A549 (cell line): ENCODE results near the gene DOCK1. TPM values are rescaled to one million over a fixed set of nuclear protein-coding genes. Genes with fewer than 3 reads are reported as not detected.

Experiments
- ATAC-seq, 2 experiments: fragments of 200-7000 bp in 1 of 2; fragments of >200 bp in 1 of 2; cut with Nextera tagmentation in 1 of 2; cut with Tn5 transposase in 1 of 2; 3 replicates each; pipeline versions ENCODE4 v1.8.0 to v1.9.1; 2018 to 2020; ENCODE audit warnings: mild to moderate bottlenecking in 1 of 2, moderate library complexity in 1 of 2
- CTCF ChIA-PET: fragments of 300-600 bp; sonication (Branson Sonifier 250); formaldehyde crosslinking; extraction: SDS; loops from one replicate; lab custom pipeline; 2021; ENCODE audit warnings: antibody characterized with exemption, inconsistent platforms; lab: Yijun Ruan, JAX
- POLR2A ChIA-PET: fragments of 350-600 bp; formaldehyde crosslinking; extraction: SDS; loops from one replicate; lab custom pipeline; 2021; ENCODE audit warnings: antibody characterized with exemption, inconsistent platforms; lab: Yijun Ruan, JAX
- DNase-seq, 2 experiments: peaks; one replicate each; pipeline versions ENCODE4 v3.0.0 to v3.0.0-alpha.2; 2011 to 2016; ENCODE audit warnings: low read depth in 1 of 2, low spot score in 1 of 2
- FAIRE-seq: peaks from 2 replicates; lab custom pipeline; 2011; peaks lifted over from hg19 to GRCh38; lab: Jason Lieb, UNC
- H3K27ac ChIP-seq, 2 experiments: fragments of >200 bp; sonication (Bioruptor Twin); formaldehyde crosslinking; 3 replicates each; pipeline ENCODE4 v1.5.1; 2016 to 2017
- H3K4me1 ChIP-seq: fragments of >200 bp; sonication (Bioruptor Twin); formaldehyde crosslinking; 3 replicates; pipeline ENCODE4 v1.6.1; 2016
- H3K4me2 ChIP-seq: fragments of >200 bp; sonication (Bioruptor Twin); formaldehyde crosslinking; 3 replicates; pipeline ENCODE4 v1.6.1; 2016
- H3K4me3 ChIP-seq: fragments of >200 bp; sonication (Bioruptor Twin); formaldehyde crosslinking; 3 replicates; pipeline ENCODE4 v1.5.1; 2016
- H3K9me3 ChIP-seq: fragments of >200 bp; sonication (Bioruptor Twin); formaldehyde crosslinking; 3 replicates; pipeline ENCODE4 v1.6.1; 2016
- BCL3 ChIP-seq: fragments of >200 bp; sonication (Bioruptor Twin); formaldehyde crosslinking; IDR thresholded peaks from 3 replicates; pipeline ENCODE4 v1.6.1; 2016
- BHLHE40 ChIP-seq: IDR thresholded peaks from 2 replicates; pipeline ENCODE4 v1.6.1; 2012; ENCODE audit warnings: low read depth, low read length, inconsistent platforms
- FOSB ChIP-seq: fragments of 250-450 bp; sonication (Bioruptor Pico); IDR thresholded peaks from 2 replicates; pipeline ENCODE4 v1.5.0; 2020; ENCODE audit warnings: mild to moderate bottlenecking, moderate library complexity
- FOSL2 ChIP-seq, 2 experiments: fragments of 450-650 bp in 1 of 2; fragments of >200 bp in 1 of 2; sonication (Bioruptor Twin) in 1 of 2; formaldehyde crosslinking; IDR thresholded peaks; 2 replicates each; pipeline versions ENCODE4 v1.5.0 to v1.6.1; 2016 to 2020; ENCODE audit warnings: mild to moderate bottlenecking in 1 of 2, moderate library complexity in 1 of 2
- HDAC2 ChIP-seq: fragments of 200-600 bp; sonication (generic); IDR thresholded peaks from 2 replicates; pipeline ENCODE4 v1.6.1; 2016
- HEYL ChIP-seq: fragments of 250-450 bp; sonication (Bioruptor Pico); IDR thresholded peaks from 2 replicates; pipeline ENCODE4 v1.8.0; 2021; ENCODE audit warnings: mild to moderate bottlenecking, moderate library complexity
- HOXB13 ChIP-seq: fragments of 250-450 bp; sonication (Bioruptor Pico); IDR thresholded peaks from 2 replicates; pipeline ENCODE4 v1.5.0; 2020; ENCODE audit warnings: low read depth, mild to moderate bottlenecking, moderate library complexity
- JUN ChIP-seq, 2 experiments: fragments of >200 bp; sonication (Bioruptor Twin); formaldehyde crosslinking; IDR thresholded peaks; 2 replicates in 1 of 2; 3 replicates in 1 of 2; pipeline ENCODE4 v1.6.1; 2016 to 2017
- KDM5A ChIP-seq: fragments of 200-600 bp; sonication (generic); IDR thresholded peaks from 2 replicates; pipeline ENCODE4 v1.6.1; 2016; ENCODE audit warnings: antibody characterized with exemption, mild to moderate bottlenecking
- NFE2L2 ChIP-seq: fragments of 150-350 bp; conservative IDR thresholded peaks from 2 replicates; pipeline ENCODE4 v1.6.1; 2014; ENCODE audit warnings: low read length
- NR3C1 ChIP-seq: fragments of >200 bp; sonication (Bioruptor Twin); formaldehyde crosslinking; IDR thresholded peaks from 3 replicates; pipeline ENCODE4 v1.6.1; 2017
- PHF8 ChIP-seq: fragments of 200-600 bp; sonication (generic); IDR thresholded peaks from 2 replicates; pipeline ENCODE4 v1.6.1; 2016; ENCODE audit warnings: low read depth, mild to moderate bottlenecking, antibody characterized with exemption, moderate library complexity, borderline replicate concordance
- POLR2A ChIP-seq: IDR thresholded peaks from 2 replicates; pipeline ENCODE4 v1.6.1; 2012; ENCODE audit warnings: mild to moderate bottlenecking, low read length
- REST ChIP-seq: fragments of 200-600 bp; sonication (generic); IDR thresholded peaks from 2 replicates; pipeline ENCODE4 v1.6.1; 2016; ENCODE audit warnings: antibody characterized with exemption, mild to moderate bottlenecking, moderate library complexity
- RFX5 ChIP-seq: fragments of 450-650 bp; IDR thresholded peaks from 2 replicates; pipeline ENCODE4 v1.7.1; 2014; ENCODE audit warnings: antibody characterized with exemption, mild to moderate bottlenecking, moderate library complexity
- SMC3 ChIP-seq: fragments of >200 bp; sonication (Bioruptor Twin); formaldehyde crosslinking; IDR thresholded peaks from 3 replicates; pipeline ENCODE4 v1.6.1; 2018; ENCODE audit warnings: inconsistent platforms
- TFCP2L1 ChIP-seq: fragments of 250-450 bp; sonication (Bioruptor Pico); IDR thresholded peaks from 2 replicates; pipeline ENCODE4 v1.5.0; 2021; ENCODE audit warnings: mild to moderate bottlenecking
- WGBS: methylation state at CpG from one replicate; pipeline ENCODE4 v1.1.6; 2017; ENCODE audit errors: missing lambda C conversion rate; 5-methylcytosine and 5-hydroxymethylcytosine counted together
- polyA plus RNA-seq, 4 experiments: library from polyadenylated mRNA; depleted of rRNA in 3 of 4; stranded (reverse); fragments of >200 nt; fragmentation: RNase III in 1 of 4; extraction: RNeasy Plus Mini Kit Qiagen cat#74134 plus additional on column Dnase treatment in 1 of 4; gene quantifications; 2 replicates in 3 of 4; 3 replicates in 1 of 4; pipeline ENCODE4 v1.2.3, GENCODE V29; 2011 to 2017
- TF ChIP-seq, protein P1 (sequence below): fragments of 450-650 bp; IDR thresholded peaks from 2 replicates; pipeline ENCODE4 v1.6.1; 2014; ENCODE audit warnings: antibody characterized with exemption
- TF ChIP-seq, protein P2 (sequence below): fragments of 250-450 bp; sonication (Bioruptor Pico); IDR thresholded peaks from 2 replicates; pipeline ENCODE4 v1.5.0; 2021; ENCODE audit warnings: mild to moderate bottlenecking, moderate library complexity, borderline replicate concordance
- TF ChIP-seq, protein P3 (sequence below): IDR thresholded peaks from 2 replicates; pipeline ENCODE4 v1.6.1; 2012

The DOCK1 gene
- polyA plus RNA-seq, 2 of the 4 experiments (the other 2 are of a cell fraction), result 22.6 to 28.2 TPM

DNA sequence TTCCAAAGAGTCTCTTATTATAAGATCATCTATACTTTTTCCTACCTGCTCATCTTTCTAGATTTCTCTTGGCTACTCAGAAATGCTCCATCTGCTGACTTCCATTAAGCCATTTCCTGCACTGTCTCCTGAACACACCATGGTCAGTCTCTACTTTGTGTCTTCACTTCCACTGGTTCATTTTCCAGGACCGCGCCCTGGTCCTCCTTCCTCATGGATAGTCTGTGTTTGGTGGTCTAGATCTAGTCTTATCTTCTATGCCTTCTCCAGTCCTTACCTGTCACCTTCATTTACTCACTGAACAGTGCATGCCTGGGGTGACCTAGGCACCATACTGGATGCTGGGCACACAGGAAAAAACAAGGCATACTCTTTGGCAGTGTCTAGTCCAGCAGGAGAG lies 279.4 kb downstream of the DOCK1 start:
- ATAC-seq, result no peak
- 96% methylated on average over 2 of the region's 2 CpGs for WGBS
- no peaks in the 10 kb centered on the region for H3K9me3 ChIP-seq
- no peaks in the 10 kb centered on the region for H3K4me1 ChIP-seq
- H3K4me2 ChIP-seq, result no peak overlapping the region
- FAIRE-seq, result no peak
- no peak for TF ChIP-seq TFCP2L1
- no peak for TF ChIP-seq SMC3
- no peak for TF ChIP-seq HOXB13
- TF ChIP-seq NR3C1, result no peak
- no peak for TF ChIP-seq HEYL (CRISPR knock-in tag)
- no peak for TF ChIP-seq FOSB (CRISPR knock-in tag)
- no peak for TF ChIP-seq RFX5
- no peak for TF ChIP-seq FOSL2 (IDR thresholded peaks at IDR 0.05)
- TF ChIP-seq FOSL2 (CRISPR knock-in tag; IDR thresholded peaks at IDR 0.05), result no peak
- TF ChIP-seq BCL3, result no peak
- TF ChIP-seq BHLHE40, result no peak
- TF ChIP-seq KDM5A, result no peak
- TF ChIP-seq, protein P1, sequence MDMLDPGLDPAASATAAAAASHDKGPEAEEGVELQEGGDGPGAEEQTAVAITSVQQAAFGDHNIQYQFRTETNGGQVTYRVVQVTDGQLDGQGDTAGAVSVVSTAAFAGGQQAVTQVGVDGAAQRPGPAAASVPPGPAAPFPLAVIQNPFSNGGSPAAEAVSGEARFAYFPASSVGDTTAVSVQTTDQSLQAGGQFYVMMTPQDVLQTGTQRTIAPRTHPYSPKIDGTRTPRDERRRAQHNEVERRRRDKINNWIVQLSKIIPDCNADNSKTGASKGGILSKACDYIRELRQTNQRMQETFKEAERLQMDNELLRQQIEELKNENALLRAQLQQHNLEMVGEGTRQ, result no peak
- TF ChIP-seq, protein P2, sequence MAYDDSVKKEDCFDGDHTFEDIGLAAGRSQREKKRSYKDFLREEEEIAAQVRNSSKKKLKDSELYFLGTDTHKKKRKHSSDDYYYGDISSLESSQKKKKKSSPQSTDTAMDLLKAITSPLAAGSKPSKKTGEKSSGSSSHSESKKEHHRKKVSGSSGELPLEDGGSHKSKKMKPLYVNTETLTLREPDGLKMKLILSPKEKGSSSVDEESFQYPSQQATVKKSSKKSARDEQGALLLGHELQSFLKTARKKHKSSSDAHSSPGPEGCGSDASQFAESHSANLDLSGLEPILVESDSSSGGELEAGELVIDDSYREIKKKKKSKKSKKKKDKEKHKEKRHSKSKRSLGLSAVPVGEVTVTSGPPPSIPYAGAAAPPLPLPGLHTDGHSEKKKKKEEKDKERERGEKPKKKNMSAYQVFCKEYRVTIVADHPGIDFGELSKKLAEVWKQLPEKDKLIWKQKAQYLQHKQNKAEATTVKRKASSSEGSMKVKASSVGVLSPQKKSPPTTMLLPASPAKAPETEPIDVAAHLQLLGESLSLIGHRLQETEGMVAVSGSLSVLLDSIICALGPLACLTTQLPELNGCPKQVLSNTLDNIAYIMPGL (CRISPR knock-in tag), result no peak
- no peak for TF ChIP-seq HDAC2
- no peak for TF ChIP-seq POLR2A
- no peak for TF ChIP-seq JUN (IDR thresholded peaks at IDR 0.05)
- TF ChIP-seq, protein P3, sequence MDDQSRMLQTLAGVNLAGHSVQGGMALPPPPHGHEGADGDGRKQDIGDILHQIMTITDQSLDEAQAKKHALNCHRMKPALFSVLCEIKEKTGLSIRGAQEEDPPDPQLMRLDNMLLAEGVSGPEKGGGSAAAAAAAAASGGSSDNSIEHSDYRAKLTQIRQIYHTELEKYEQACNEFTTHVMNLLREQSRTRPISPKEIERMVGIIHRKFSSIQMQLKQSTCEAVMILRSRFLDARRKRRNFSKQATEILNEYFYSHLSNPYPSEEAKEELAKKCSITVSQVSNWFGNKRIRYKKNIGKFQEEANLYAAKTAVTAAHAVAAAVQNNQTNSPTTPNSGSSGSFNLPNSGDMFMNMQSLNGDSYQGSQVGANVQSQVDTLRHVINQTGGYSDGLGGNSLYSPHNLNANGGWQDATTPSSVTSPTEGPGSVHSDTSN, result no peak
- TF ChIP-seq NFE2L2, result no peak
- TF ChIP-seq PHF8, result no peak
- TF ChIP-seq REST, result no peak
- no peak overlapping the region for H3K27ac ChIP-seq
- DNase-seq, result no peak
- H3K4me3 ChIP-seq, result no peak overlapping the region
- ChIA-PET POLR2A (no interaction called here), CTCF (no interaction called here)

GRCh38 chr10:127186813-127187212 lies 281.6 kb downstream of the DOCK1 start:
- ATAC-seq (no peak), FAIRE-seq (no peak), DNase-seq (no peak)
- H3K27ac ChIP-seq, result no peak overlapping the region
- POLR2A ChIA-PET, result no interaction called here
- no peaks in the 10 kb centered on the region for H3K9me3 ChIP-seq
- CTCF ChIA-PET, result interaction anchor here (0.7 kb wide), 1 partner anchor 331 kb away, joined by 4 read pairs; no protein-coding TSS in a partner anchor
- H3K4me3 ChIP-seq, result no peak overlapping the region
- no peak for TF ChIP-seq FOSB (CRISPR knock-in tag)
- no peak overlapping the region for H3K4me2 ChIP-seq
- no peaks in the 10 kb centered on the region for H3K4me1 ChIP-seq
- WGBS, result 80% methylated on average over 7 of the region's 7 CpGs
